ENCODE results near the gene AUP1.

AUP1 gene

DNA sequence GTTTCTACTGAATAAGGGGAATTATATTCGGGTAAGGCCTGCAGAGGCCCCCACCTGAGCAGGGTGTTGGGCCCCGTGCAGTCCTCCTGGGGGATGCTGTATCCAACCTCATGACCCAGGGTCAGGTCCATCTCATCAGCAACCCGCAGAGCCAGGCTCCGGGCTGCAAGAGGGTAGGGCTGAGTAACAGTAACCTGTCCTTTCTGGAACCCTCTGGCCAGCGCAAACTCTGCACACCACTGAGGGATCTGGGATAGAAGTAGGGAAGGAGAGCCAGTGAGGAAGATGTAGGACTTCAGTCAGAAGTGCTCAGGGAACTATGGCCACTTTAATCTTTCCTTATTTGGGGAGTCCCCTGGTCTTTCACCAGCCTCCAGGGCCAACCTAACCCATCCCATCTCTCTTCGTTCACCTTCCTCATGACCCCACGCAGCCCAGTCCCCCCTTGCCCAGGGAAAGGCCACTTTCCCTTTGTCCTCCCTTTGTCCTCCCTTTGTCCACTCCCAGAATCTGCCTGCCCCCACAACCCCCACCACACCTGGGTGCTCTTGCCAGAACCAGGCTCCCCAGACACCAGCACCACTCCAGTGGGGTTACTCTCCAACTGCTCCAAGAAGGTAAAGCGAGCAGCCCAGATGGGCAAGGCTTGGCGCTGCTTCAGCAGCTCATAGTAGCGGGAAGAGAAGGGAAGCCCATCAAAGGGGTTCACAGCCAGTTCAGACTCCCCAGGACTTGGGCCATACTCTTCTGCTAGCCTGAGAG is 4.4 kb downstream of the AUP1 start:
- no peak for DNase-seq (ENCODE audit: low read depth)
- TF ChIP-seq, protein P1, sequence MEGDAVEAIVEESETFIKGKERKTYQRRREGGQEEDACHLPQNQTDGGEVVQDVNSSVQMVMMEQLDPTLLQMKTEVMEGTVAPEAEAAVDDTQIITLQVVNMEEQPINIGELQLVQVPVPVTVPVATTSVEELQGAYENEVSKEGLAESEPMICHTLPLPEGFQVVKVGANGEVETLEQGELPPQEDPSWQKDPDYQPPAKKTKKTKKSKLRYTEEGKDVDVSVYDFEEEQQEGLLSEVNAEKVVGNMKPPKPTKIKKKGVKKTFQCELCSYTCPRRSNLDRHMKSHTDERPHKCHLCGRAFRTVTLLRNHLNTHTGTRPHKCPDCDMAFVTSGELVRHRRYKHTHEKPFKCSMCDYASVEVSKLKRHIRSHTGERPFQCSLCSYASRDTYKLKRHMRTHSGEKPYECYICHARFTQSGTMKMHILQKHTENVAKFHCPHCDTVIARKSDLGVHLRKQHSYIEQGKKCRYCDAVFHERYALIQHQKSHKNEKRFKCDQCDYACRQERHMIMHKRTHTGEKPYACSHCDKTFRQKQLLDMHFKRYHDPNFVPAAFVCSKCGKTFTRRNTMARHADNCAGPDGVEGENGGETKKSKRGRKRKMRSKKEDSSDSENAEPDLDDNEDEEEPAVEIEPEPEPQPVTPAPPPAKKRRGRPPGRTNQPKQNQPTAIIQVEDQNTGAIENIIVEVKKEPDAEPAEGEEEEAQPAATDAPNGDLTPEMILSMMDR (conservative IDR thresholded peaks at IDR 0.05; ENCODE audit: control insufficient read depth, insufficient read depth, low read depth, low read length): no peak
- H3K4me3 ChIP-seq (ENCODE audit: control insufficient read depth, low read depth, low read length): no peak overlapping the region

DNA sequence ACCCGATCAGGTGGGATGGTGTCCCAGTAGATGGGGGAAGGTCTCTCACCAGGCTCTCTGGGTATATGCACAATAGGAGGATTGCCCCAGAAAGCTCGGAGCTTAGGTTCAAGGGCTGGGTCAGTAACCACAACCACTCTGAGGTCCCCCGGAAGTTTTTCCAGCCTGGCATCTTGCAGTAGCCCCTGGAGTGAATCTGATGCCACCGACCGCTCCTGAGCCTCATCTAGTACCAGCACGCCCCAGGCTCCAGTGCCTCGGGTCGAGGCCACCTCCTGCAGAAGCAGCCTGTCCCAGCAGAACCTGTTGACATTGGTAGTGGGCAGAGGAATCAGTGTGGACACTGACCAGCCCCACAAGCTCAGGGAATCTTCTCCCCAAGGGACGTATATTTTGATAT is 5.5 kb downstream of the AUP1 start:
- H3K4me3 ChIP-seq (ENCODE audit: control insufficient read depth, low read depth, low read length): no peak overlapping the region
- TF ChIP-seq, protein P1 (conservative IDR thresholded peaks at IDR 0.05; ENCODE audit: control insufficient read depth, insufficient read depth, low read depth, low read length): no peak
- no peak for DNase-seq (ENCODE audit: low read depth)

GRCh38 chr2:74522516-74522915 is 7.0 kb downstream of the AUP1 start:
- no peak overlapping the region for H3K4me3 ChIP-seq (ENCODE audit: control insufficient read depth, low read depth, low read length)
- no peak for DNase-seq (ENCODE audit: low read depth)
- TF ChIP-seq, protein P1 (conservative IDR thresholded peaks at IDR 0.05; ENCODE audit: control insufficient read depth, insufficient read depth, low read depth, low read length): no peak

DNA sequence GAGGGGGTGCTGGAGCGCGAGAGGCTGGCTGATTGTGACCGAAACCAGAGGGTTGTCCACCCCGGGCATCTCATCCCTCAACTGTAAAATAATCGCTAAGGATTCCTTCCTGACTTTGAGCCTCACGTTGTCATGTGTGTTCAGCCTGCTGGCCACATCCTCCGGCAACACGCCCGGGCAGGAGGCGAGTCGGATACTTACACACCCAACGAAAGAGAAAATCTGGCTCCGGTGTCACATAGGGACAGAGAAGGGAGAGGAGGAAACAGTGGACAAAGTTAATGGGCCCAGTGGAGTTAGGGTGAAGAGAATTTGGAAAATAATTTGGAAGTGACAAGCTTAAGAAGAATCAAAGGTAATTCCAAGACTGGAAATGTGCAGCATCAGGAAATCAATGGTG is 12.9 kb downstream of the AUP1 start:
- H3K4me3 ChIP-seq (ENCODE audit: control insufficient read depth, low read depth, low read length): no peak overlapping the region

DNA sequence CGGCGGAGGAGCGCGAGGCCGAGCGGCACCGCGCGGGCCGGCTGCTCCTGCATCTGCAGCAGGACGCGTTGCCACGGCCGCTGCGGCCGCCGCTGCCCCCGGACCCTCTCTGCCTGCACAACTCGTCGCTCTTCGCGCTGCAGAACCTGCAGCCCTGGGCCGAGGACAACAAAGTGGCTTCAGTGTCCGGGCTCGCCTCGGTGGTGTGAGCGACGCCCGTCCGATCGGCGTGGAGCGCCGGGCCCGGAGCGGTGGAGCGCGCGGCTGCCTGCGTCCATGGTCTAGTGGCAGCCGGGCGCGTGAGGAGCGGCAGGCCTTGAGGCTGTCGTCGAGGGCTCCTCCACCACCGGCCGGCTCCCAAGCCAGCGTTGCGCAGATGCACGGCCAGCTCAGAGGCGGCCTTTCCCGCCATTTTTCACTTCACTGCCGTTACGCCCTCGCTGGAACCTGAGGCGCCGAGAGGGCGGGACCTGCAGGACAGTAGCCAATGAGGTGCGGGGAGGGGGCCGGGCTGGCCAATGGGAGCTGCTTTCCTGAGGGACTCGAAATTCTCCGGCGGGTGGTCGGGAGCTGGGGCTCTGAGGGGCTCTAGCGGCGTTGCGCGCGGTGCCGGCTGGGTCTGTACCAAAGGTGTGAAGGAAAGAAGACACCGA is 13.4 kb downstream of the AUP1 start:
- no peak overlapping the region for H3K4me3 ChIP-seq (ENCODE audit: control insufficient read depth, low read depth, low read length)
- peak; percentile 44 for DNase-seq (ENCODE audit: low read depth)
- TF ChIP-seq, protein P1 (conservative IDR thresholded peaks at IDR 0.05; ENCODE audit: control insufficient read depth, insufficient read depth, low read depth, low read length): no peak

More for the DNA sequence above, 12.9 kb downstream of the AUP1 start:
- DNase-seq (ENCODE audit: low read depth): no peak
- TF ChIP-seq, protein P1 (conservative IDR thresholded peaks at IDR 0.05; ENCODE audit: control insufficient read depth, insufficient read depth, low read depth, low read length): no peak

- TF ChIP-seq, protein P1 (conservative IDR thresholded peaks at IDR 0.05; ENCODE audit: control insufficient read depth, insufficient read depth, low read depth, low read length): no peak
- no peak overlapping the region for H3K4me3 ChIP-seq (ENCODE audit: control insufficient read depth, low read depth, low read length)
- no peak for DNase-seq (ENCODE audit: low read depth)
Measured at GRCh38 chr2:74515271-74515980, 14.1 kb downstream of the AUP1 start.
